ENCODE measurements around the gene DDIT4. TPM values are rescaled to one million over a fixed set of nuclear protein-coding genes. Genes with fewer than 3 reads are reported as not detected.

DDIT4 gene
- total and polyA plus RNA-seq, 9 of the 15 experiments (the other 6 are each of a cell fraction or from before 2014, with no cell fraction given): 8.2 to 675 (median 159) TPM

- TF ChIP-seq, protein P1, sequence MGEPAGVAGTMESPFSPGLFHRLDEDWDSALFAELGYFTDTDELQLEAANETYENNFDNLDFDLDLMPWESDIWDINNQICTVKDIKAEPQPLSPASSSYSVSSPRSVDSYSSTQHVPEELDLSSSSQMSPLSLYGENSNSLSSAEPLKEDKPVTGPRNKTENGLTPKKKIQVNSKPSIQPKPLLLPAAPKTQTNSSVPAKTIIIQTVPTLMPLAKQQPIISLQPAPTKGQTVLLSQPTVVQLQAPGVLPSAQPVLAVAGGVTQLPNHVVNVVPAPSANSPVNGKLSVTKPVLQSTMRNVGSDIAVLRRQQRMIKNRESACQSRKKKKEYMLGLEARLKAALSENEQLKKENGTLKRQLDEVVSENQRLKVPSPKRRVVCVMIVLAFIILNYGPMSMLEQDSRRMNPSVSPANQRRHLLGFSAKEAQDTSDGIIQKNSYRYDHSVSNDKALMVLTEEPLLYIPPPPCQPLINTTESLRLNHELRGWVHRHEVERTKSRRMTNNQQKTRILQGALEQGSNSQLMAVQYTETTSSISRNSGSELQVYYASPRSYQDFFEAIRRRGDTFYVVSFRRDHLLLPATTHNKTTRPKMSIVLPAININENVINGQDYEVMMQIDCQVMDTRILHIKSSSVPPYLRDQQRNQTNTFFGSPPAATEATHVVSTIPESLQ (CRISPR knock-in tag; IDR thresholded peaks at IDR 0.05): peak; percentile 29; the same call in 1 of the 2 replicates
- TF ChIP-seq FOXP1 (CRISPR knock-in tag; IDR thresholded peaks at IDR 0.05) (no peak), LCOR (CRISPR knock-in tag; IDR thresholded peaks at IDR 0.05) (peak; percentile 81; the same call in 1 of the 2 replicates), RBM25 (IDR thresholded peaks at IDR 0.05; ENCODE audit: low read depth, low read length, severe bottlenecking) (peak; percentile 61), ZFP1 (CRISPR knock-in tag; IDR thresholded peaks at IDR 0.05) (peak; percentile 66), HNRNPLL (IDR thresholded peaks at IDR 0.05; ENCODE audit: low read depth, low read length, poor library complexity, severe bottlenecking) (peak; percentile 88), NFIX (CRISPR knock-in tag; IDR thresholded peaks at IDR 0.05; ENCODE audit: low read depth) (peak; percentile 2; the same call in 1 of the 2 replicates), SMAD3 (CRISPR knock-in tag; conservative IDR thresholded peaks at IDR 0.05) (peak; percentile 94), TEAD2 (tag; IDR thresholded peaks at IDR 0.05) (no peak), SLC30A9 (CRISPR knock-in tag; IDR thresholded peaks at IDR 0.05) (no peak), HEY1 (CRISPR knock-in tag; IDR thresholded peaks at IDR 0.05; ENCODE audit: borderline replicate concordance) (peak; percentile 94; the same call in 1 of the 2 replicates), PPARD (CRISPR knock-in tag; IDR thresholded peaks at IDR 0.05) (no peak), E2F5 (CRISPR knock-in tag; IDR thresholded peaks at IDR 0.05) (peak; percentile 66; the same call in 1 of the 2 replicates), ZNF707 (CRISPR knock-in tag; conservative IDR thresholded peaks at IDR 0.05) (no peak)
- TF ChIP-seq, protein P2, sequence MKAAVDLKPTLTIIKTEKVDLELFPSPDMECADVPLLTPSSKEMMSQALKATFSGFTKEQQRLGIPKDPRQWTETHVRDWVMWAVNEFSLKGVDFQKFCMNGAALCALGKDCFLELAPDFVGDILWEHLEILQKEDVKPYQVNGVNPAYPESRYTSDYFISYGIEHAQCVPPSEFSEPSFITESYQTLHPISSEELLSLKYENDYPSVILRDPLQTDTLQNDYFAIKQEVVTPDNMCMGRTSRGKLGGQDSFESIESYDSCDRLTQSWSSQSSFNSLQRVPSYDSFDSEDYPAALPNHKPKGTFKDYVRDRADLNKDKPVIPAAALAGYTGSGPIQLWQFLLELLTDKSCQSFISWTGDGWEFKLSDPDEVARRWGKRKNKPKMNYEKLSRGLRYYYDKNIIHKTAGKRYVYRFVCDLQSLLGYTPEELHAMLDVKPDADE (conservative IDR thresholded peaks at IDR 0.05; ENCODE audit: control insufficient read depth, low read depth, low read length): peak; percentile 57
- TF ChIP-seq, protein P3, sequence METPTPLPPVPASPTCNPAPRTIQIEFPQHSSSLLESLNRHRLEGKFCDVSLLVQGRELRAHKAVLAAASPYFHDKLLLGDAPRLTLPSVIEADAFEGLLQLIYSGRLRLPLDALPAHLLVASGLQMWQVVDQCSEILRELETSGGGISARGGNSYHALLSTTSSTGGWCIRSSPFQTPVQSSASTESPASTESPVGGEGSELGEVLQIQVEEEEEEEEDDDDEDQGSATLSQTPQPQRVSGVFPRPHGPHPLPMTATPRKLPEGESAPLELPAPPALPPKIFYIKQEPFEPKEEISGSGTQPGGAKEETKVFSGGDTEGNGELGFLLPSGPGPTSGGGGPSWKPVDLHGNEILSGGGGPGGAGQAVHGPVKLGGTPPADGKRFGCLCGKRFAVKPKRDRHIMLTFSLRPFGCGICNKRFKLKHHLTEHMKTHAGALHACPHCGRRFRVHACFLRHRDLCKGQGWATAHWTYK (CRISPR knock-in tag; IDR thresholded peaks at IDR 0.05): peak; percentile 95
- TF ChIP-seq, protein P4, sequence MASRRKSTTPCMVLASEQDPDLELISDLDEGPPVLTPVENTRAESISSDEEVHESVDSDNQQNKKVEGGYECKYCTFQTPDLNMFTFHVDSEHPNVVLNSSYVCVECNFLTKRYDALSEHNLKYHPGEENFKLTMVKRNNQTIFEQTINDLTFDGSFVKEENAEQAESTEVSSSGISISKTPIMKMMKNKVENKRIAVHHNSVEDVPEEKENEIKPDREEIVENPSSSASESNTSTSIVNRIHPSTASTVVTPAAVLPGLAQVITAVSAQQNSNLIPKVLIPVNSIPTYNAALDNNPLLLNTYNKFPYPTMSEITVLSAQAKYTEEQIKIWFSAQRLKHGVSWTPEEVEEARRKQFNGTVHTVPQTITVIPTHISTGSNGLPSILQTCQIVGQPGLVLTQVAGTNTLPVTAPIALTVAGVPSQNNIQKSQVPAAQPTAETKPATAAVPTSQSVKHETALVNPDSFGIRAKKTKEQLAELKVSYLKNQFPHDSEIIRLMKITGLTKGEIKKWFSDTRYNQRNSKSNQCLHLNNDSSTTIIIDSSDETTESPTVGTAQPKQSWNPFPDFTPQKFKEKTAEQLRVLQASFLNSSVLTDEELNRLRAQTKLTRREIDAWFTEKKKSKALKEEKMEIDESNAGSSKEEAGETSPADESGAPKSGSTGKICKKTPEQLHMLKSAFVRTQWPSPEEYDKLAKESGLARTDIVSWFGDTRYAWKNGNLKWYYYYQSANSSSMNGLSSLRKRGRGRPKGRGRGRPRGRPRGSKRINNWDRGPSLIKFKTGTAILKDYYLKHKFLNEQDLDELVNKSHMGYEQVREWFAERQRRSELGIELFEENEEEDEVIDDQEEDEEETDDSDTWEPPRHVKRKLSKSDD (conservative IDR thresholded peaks at IDR 0.05; ENCODE audit: low read length): 0 out of 2 replicates have a peak, but pooled peaks have one; percentile 23
These were observed at the start of gene DDIT4 (continued) for GRCh38 chr10:72273410-72274212.
